GM18520 (cell line): Measurements from ENCODE around the gene SH3BP5.

Source experiments
- ATAC-seq: cut with Tn5 transposase; IDR thresholded peaks from one replicate; pipeline ENCODE4 v1.9.1; 2021; ENCODE audit not compliant: unreplicated experiment

Gene SH3BP5

GRCh38 chr3:15300323-15301078 is 31.9 kb downstream of the SH3BP5 start:
- no peak for ATAC-seq

- ATAC-seq, result no peak
Measured at GRCh38 chr3:15299036-15299435, 33.4 kb downstream of the SH3BP5 start.

DNA sequence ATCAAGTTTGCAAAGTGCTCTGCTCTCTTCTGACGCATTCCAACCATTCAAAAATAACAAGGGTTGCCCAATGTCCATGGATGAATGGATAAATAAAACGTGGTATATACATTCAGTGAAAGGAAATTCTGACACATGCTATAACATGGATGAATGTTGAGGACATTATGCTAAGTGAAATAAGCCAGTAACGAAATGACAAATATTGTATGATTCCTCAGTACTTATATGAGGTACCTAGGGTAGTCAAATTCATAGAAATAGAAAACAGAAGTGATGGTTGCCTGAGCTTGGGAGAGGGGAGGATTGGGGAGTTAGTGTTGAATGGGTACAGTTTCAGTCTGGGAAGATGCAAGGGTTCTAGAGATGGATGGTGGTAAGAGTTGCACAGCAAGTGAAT is 33.9 kb downstream of the SH3BP5 start:
- ATAC-seq, result no peak

DNA sequence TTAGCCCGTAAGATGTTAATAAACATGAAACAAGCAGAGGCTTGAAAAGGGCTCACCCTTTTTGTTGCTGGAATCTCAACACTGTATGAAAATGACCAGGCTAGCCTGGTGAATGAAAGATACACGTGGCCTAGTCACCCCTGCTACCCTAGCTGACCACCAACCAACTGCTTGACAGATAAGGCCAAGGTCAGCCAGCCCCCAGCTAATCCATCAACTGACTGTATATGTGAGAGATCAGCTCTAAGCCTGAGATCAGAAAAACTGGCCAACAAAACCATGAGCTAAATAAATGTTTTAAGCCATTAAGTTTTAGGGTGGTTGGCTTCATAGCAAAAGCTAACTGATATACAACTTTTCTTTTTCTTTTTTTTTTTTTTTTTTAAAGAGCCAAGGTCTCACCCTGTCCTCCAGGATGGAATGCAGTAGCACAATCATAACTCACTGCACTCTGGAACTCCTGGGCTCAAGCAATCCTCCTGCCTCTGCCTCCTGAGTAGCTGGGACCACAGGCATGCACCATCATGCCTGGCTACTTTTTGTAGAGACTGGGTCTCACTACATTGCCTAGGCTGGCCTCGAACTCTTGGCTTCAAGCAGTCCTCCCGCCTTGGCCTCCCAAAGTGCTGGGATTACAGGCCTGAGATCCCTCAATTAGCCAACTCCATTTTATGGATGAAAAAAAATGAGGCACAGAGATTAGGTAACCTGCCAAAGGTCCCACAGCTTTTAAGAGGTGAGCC is 34.6 kb downstream of the SH3BP5 start:
- ATAC-seq, result no peak

DNA sequence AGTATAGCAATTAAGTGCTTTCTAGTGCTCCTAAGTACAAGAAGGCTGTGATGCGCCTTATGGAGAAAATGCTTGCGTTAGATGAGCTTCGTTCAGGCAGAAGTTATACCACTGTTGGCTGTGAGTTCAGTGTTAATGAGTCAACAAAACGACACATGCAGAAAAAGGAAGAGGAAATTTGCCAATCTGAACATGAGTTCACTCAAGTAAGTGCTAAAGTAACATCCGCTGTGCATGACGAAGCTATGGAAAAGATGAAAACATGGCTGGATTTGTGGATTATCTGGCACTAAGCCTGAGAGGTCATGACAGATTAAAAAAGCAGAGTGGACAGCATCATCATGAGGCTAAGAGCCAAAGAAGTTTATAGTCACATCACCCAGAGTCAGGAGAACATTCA is 36.9 kb downstream of the SH3BP5 start:
- no peak for ATAC-seq

DNA sequence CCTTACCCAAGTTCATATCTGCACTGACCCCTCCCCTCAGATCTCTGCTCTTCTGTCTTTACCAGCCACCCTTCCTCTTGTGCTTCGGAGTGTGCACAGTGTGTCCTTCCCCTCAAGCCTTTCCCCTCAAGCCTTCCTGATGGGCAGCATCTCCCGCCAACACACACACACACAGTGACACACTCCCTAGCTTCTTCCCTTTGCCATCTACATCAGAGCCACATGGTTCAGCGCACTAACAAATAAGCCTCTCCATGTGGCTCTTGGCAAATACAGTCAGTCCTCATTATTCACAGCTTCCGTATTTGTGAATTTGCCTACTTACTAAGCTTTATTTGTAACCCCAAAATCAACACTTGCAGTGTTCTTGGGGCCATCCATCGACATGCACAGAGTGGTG is 37.5 kb downstream of the SH3BP5 start:
- no peak for ATAC-seq

- ATAC-seq, result no peak
Measured at GRCh38 chr3:15292765-15293522, 39.4 kb downstream of the SH3BP5 start.

- peak; percentile 83 for ATAC-seq
Measured at GRCh38 chr3:15291589-15292541, 40.5 kb downstream of the SH3BP5 start.

DNA sequence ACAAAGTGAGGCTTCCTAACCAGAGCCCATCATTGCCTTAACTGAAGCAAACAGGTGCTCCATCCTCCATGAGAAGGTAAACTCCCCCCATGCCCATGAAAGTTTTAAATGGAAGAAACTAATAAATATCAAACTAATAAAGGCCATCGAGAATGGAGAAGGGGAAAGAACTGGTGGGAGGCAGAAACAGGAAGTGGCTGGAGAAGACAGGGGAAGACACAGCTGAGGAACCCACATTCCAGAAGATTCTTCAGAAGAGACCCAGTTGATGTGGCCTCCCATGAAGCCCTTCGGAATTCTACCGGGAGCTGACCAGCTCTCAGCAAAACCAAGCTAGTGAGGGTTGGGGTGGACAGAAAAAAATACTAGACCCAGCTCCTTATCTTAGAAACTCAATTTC is 41.6 kb downstream of the SH3BP5 start:
- no peak for ATAC-seq

DNA sequence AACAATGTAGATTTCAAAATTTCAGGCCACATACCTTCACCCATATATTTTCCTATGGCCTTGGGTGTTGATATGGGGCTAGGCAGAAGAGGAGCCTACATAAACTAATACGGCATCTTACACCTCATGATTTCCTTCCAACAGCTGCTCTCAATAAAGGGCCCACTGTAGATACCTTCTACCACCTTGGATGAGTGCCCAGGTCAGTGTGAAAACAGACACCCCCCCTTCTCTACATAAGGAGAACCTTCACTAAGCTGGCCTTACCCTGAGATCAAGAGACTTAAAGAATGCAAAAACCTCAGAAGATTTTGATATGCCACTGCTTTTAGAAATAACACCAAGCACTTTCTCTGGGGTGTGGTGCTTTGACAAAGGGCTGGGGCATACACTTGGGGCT is 42.7 kb downstream of the SH3BP5 start:
- no peak for ATAC-seq

DNA sequence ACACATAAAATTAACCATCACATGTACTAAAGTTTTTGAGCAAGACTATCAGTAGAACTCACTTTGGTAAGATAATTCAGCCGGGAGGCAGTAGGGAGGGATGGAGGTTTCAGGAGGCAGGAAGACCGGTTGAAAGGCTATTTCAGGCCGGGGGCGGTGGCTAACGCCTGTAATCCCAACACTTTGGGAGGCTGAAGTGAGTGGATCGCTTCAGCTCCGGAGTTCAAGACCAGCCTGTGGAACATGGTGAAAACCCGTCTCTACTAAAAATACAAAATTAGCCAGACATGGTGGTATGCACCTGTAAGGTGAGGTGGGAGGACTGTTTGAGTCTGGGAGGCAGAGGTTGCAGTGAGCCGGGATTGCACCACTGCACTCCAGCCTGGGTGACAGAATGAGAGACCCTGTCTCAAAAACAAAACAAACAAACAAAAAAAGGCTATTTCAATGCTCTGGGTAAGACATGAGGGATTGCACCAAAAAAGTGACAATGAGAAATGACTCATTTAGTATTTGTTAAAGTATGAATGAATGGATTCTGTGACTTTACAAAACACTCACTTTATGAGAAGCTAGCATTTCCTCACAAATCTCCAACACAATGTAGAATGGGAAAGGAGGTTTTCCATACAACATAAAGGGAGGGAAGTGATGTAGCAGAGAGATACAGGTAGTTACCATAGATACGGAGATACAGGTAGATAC is 43.9 kb downstream of the SH3BP5 start:
- ATAC-seq, result no peak

DNA sequence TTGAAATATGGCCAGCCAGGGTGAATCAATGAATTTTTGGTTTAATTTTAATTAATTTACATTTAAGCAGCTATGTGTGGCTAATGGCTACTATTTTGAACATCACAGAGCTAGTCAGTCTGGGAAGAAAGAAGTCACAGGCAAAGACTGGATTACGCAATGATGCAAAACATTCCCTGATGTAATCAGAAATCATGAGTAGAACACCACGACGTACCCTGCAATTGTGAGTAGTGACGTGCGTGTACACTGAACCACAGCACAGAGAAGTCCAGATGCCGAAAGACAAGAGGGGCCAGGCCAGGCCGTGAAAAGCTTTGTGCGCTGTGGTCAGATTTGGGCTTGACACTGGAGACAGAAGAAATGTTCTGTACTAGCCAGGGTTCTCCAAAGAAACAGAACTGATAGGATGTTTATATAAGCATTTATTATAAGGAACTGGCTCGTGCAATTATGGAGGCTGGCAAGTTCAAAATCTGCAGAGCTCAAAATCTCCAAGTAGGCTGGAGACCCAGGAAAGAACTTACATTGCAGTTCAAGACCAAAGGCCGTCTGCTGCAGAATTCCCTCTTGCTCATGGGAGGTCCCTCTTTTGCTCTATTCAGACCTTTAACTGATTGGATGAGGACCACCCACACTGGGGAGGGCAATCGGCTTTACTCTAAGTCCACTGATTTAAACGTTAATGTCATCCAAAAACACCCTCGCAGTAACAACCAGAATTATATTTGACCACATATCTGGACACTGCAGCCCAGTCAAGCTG is 44.6 kb downstream of the SH3BP5 start:
- no peak for ATAC-seq

- ATAC-seq, result no peak
Measured at GRCh38 chr3:15286022-15286421, 46.4 kb downstream of the SH3BP5 start.

- ATAC-seq, result no peak
Measured at GRCh38 chr3:15284121-15284889, 48.1 kb downstream of the SH3BP5 start.

DNA sequence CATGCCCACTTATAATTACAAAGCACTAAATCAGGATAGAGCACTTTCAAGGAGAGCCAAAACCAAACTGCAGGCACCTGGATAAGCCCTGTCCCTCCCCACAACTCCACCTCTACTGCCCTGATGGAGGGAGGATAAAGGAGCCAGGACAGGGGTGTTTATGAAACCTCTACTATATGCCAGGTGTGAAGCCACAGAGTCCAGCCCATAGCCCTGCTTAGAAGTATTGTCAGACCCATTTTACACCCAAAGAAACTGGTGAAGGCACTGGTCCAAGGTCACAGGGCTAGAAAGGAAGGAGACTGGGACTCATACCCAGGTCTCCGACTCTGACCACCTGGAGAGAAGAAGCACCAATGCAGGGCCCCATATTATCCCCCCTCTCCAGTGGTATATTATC is 48.7 kb downstream of the SH3BP5 start:
- no peak for ATAC-seq

- ATAC-seq, result no peak
Measured at GRCh38 chr3:15281817-15282216, 50.6 kb downstream of the SH3BP5 start.

DNA sequence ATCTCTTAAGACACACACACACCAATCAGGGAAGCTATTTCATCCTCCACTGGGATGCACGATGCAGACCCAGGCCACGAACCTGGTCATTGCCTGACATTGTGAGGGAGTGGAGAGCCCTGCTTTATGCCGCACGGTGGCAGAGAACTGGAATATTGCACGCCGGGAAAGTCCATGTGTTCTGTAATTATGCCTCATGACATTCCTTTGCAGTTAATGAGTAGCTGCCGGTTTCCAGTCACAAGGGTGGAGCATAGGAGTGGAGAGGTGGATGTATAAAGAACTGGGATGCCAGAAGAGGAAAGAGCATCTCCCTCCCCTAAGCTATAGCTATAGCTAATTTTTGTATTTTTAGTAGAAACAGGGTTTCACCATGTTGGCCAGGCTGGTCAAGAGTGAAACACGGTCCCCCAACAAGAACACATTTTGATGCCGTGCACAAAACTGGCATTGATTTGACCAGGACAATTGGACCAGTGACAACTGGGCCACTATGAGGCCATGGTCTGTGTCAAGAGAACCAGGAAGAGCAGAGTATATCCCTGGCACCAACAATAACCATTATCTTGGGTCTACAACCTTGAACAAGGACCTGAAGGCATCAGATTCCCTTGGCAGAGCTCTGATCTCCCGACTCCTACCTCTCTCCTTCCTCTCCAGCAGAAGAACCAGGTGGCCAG is 51.4 kb downstream of the SH3BP5 start:
- ATAC-seq, result no peak
